ENCODE measurements around the gene PITPNB.

PITPNB gene

DNA sequence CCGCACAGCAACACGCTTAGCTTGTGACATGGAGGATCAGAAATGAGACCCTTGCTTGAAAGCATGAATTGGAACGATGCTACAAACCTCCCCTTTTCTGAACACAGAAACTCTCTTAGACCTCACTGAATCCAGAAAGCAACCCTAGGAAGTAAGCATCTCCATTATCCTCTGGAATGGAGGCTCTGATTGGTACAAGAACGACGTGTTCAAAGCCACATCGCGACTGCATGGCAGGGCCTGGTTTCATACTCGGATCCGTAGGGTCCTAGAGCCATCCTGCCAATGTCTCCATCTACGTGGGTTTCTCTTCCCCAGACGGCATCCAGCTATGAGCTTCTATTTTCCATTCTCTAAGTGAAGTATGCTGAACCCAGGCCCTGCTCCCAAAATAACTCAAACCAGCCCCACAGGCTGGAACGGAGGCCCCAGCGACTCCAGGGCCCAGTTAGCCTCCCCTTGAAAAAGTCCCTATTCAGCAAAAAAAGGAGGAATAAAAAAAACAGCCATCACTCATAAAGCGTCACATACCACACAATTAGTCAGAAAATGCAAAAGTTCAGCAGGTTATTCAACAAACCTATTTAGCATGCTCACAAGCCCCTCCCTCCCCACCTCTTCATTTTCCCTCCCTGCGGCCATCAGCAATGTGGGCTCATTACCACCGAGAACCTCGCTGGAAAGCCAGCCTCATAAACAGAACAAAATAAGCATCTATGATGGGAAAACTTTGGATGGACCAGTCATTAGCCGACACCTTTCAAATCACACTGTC is 110.4 kb downstream of the PITPNB start:
- TF ChIP-seq, protein P1, sequence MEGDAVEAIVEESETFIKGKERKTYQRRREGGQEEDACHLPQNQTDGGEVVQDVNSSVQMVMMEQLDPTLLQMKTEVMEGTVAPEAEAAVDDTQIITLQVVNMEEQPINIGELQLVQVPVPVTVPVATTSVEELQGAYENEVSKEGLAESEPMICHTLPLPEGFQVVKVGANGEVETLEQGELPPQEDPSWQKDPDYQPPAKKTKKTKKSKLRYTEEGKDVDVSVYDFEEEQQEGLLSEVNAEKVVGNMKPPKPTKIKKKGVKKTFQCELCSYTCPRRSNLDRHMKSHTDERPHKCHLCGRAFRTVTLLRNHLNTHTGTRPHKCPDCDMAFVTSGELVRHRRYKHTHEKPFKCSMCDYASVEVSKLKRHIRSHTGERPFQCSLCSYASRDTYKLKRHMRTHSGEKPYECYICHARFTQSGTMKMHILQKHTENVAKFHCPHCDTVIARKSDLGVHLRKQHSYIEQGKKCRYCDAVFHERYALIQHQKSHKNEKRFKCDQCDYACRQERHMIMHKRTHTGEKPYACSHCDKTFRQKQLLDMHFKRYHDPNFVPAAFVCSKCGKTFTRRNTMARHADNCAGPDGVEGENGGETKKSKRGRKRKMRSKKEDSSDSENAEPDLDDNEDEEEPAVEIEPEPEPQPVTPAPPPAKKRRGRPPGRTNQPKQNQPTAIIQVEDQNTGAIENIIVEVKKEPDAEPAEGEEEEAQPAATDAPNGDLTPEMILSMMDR (conservative IDR thresholded peaks at IDR 0.05) = no peak
- no peak for TF ChIP-seq ZFX (IDR thresholded peaks at IDR 0.05)
- H3K27ac ChIP-seq = no peak overlapping the region

DNA sequence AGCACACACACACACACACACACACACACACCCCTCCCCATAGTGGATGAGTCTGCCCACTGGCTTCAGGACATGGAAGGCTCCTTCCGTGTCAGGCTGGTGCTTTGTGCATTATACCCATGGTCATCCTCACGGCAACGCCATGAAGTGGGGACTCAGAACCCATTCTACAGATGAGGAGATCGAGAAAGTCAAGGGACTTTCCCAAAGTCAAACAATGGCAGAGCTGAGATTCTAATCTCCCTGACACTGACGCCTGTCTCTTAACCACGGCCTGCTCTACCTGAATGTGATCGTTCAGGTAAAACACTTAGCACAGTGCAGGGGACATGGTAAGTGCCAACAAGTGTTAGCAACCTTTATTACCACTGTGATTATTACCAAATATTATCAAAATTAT is 113.2 kb downstream of the PITPNB start:
- no peak overlapping the region for H3K27ac ChIP-seq
- TF ChIP-seq, protein P1 (conservative IDR thresholded peaks at IDR 0.05) = no peak
- no peak for TF ChIP-seq ZFX (IDR thresholded peaks at IDR 0.05)

DNA sequence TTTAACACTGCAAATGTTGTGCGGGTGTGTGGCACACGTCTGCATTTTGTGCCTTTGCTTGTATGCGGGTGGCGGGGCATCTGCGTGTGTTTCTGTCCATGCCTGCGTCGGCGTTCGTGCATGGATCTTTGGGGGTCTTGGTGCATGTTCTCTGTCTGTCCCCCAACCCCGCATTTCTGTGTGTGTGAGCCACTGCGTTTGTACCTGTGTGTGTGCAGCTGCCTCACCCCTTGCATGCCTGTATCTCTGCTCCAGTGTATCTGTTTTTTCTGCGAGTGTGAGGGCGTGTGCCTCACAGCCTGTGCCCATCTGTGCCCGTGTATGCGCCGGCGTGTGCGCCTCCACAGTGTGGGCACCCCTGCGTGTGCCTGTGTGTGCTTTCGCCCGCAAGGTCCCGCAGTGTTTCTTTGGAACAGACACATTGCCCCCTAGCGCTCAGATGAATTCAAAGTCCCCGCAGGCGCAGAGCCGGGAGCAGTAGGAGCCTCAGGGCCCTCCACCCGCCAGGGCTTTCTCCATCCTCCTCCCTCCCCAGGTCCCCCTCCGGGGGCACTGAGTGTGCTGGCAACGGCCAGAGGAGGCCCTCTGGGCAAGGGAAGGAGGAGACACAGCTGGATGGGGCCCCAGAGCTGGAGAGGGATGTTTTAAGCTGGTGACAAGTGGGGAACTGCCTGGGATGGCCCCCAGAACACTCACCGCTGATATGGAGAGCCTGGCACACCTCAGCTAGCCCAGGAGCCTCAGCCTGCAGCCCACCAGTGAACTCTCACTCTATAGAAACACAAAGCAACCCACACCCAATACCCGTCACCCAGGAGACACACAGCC is 114.4 kb downstream of the PITPNB start:
- TF ChIP-seq, protein P1 (conservative IDR thresholded peaks at IDR 0.05) = peak; percentile 84
- TF ChIP-seq ZFX (IDR thresholded peaks at IDR 0.05) = no peak
- no peak overlapping the region for H3K27ac ChIP-seq

DNA sequence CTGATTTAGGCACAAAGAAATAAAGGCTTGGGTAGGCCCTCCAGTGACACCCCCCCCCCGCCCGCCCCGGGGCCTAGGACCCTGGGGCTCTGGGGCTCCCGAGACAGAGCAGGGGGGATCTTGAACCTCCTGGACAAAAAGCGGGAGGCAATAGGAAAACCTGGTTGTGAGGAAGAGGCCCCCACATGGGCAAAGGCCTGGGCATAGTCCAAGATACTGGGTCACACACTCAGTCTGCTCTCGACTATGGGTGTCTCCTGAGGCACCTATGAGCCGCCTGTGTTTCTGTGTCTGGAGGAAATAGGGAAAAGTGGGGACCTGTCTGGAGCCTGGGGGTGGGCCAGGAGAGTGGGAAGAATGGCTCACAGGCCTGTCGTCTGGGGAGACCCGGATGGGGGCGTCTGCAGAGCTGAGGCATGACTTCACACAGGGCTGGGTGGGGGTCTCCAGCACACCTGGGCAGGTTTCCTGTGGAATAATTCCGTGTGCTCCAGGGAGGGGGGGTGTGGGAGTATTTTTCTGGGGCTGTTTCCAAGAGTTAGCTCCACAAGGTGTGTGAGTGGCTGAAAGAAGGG is 115.1 kb downstream of the PITPNB start:
- H3K27ac ChIP-seq = no peak overlapping the region
- TF ChIP-seq, protein P1 (conservative IDR thresholded peaks at IDR 0.05) = no peak
- TF ChIP-seq ZFX (IDR thresholded peaks at IDR 0.05) = no peak

DNA sequence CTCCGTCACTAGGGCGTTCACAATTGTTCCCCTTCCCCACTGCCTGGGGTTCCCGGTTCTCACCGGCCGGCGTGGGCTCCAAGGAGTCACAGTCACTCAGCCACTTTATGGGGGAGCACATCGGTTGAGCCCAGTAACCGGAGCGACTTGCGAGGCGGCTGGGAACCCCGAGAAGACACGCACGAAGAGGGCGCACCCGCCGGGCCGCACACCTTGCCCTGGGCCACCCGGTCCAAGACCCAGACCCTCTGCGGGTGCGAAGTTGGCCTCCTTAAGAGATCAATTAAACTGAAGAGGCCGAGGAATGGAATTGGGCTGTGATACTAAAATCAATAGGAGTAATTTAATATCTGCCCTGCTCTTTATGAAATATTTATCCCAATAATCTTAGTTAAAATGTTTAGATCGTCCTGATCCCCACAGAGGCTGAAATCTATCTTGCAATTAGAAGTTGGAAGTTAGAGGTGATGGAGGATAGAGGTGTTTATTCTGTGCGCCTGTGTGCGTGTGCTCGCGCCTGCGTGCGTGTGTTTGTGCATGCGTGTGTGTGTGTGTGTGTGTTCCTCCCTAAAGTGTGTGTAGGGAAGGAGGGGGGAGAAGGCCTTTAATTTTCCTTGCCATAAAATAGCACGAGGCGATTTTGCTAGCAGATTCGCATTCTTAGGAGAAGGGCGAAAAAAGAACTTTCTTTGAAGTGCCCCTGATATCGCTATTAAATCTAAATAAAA is 116.5 kb downstream of the PITPNB start:
- no peak overlapping the region for H3K27ac ChIP-seq
- TF ChIP-seq, protein P1 (conservative IDR thresholded peaks at IDR 0.05) = no peak
- no peak for TF ChIP-seq ZFX (IDR thresholded peaks at IDR 0.05)
